Astrocyte (in vitro differentiated cells and primary cell): ENCODE results near the gene CNFN. TPM values are rescaled to one million over a fixed set of nuclear protein-coding genes. Genes with fewer than 3 reads are reported as not detected.

Source experiments
- DNase-seq: peaks from one replicate; pipeline ENCODE4 v3.0.0-alpha.2; 2010; ENCODE audit warnings: low read depth
- FAIRE-seq: peaks from 2 replicates; lab custom pipeline; 2011; peaks lifted over from hg19 to GRCh38; lab: Jason Lieb, UNC
- H2AFZ ChIP-seq: 2 replicates; pipeline ENCODE4 v1.6.0; 2012; ENCODE audit warnings: low read depth, low read length, inconsistent platforms
- H3K27ac ChIP-seq: 2 replicates; pipeline ENCODE4 v1.5.1; 2011; ENCODE audit warnings: low read depth, low read length, inconsistent platforms
- H3K27me3 ChIP-seq: 2 replicates; pipeline ENCODE4 v1.6.0; 2011; ENCODE audit warnings: low read length, inconsistent platforms; ENCODE audit not compliant: insufficient read depth
- H3K36me3 ChIP-seq: 2 replicates; pipeline ENCODE4 v1.5.1; 2011; ENCODE audit warnings: low read length, inconsistent platforms; ENCODE audit not compliant: insufficient read depth
- H3K4me1 ChIP-seq: 2 replicates; pipeline ENCODE4 v1.5.1; 2011; ENCODE audit warnings: low read length, inconsistent platforms; ENCODE audit not compliant: insufficient read depth
- H3K4me2 ChIP-seq: 2 replicates; pipeline ENCODE4 v1.6.0; 2012; ENCODE audit warnings: low read length, inconsistent platforms
- H3K4me3 ChIP-seq: 2 replicates; pipeline ENCODE4 v1.5.1; 2011; ENCODE audit warnings: low read depth, mild to moderate bottlenecking, low read length, inconsistent platforms; ENCODE audit not compliant: insufficient read depth
- H3K79me2 ChIP-seq: 2 replicates; pipeline ENCODE4 v1.6.0; 2012; ENCODE audit warnings: mild to moderate bottlenecking, low read length, inconsistent platforms; ENCODE audit not compliant: insufficient read depth
- H3K9ac ChIP-seq: 2 replicates; pipeline ENCODE4 v1.6.0; 2012; ENCODE audit warnings: mild to moderate bottlenecking, low read length, inconsistent platforms
- H3K9me3 ChIP-seq: 2 replicates; pipeline ENCODE4 v1.5.1; 2012; ENCODE audit warnings: low read depth, mild to moderate bottlenecking, low read length, inconsistent platforms; ENCODE audit not compliant: insufficient read depth
- H4K20me1 ChIP-seq: 2 replicates; pipeline ENCODE4 v1.6.0; 2012; ENCODE audit warnings: low read length, inconsistent platforms; ENCODE audit not compliant: insufficient read depth
- H3K27ac Mint-ChIP-seq: one replicate; pipeline ENCODE4 v1.8.0; 2021; ENCODE audit warnings: mild to moderate bottlenecking, mixed read lengths; ENCODE audit not compliant: unreplicated experiment
- H3K27me3 Mint-ChIP-seq: one replicate; pipeline ENCODE4 v1.8.0; 2021; ENCODE audit warnings: low read depth, mixed read lengths; ENCODE audit not compliant: unreplicated experiment
- H3K36me3 Mint-ChIP-seq: one replicate; pipeline ENCODE4 v1.8.0; 2021; ENCODE audit warnings: low read depth, mixed read lengths; ENCODE audit not compliant: unreplicated experiment
- H3K4me1 Mint-ChIP-seq: one replicate; pipeline ENCODE4 v1.8.0; 2021; ENCODE audit warnings: low read depth, mixed read lengths; ENCODE audit not compliant: unreplicated experiment
- H3K4me3 Mint-ChIP-seq: one replicate; pipeline ENCODE4 v1.8.0; 2021; ENCODE audit warnings: mild to moderate bottlenecking, moderate library complexity, mixed read lengths; ENCODE audit not compliant: unreplicated experiment
- H3K9me3 Mint-ChIP-seq: one replicate; pipeline ENCODE4 v1.8.0; 2021; ENCODE audit warnings: mild to moderate bottlenecking, mixed read lengths; ENCODE audit not compliant: unreplicated experiment
- CTCF ChIP-seq: IDR thresholded peaks from 2 replicates; pipeline ENCODE4 v1.5.1; 2011; ENCODE audit warnings: low read depth, mild to moderate bottlenecking, inconsistent platforms, low read length, moderate library complexity; ENCODE audit not compliant: insufficient read depth
- EZH2 ChIP-seq: IDR thresholded peaks from 2 replicates; pipeline ENCODE4 v1.6.1; 2012; ENCODE audit warnings: mild to moderate bottlenecking, low read length, inconsistent platforms; ENCODE audit not compliant: insufficient read depth
- total RNA-seq: library from RNA; stranded (reverse); gene quantifications from 2 replicates; pipeline ENCODE4 v1.2.1, GENCODE V29; 2021

Gene CNFN
- total RNA-seq, 1 donor from 2014 or later: 0.61 TPM

- H3K27ac ChIP-seq: no peak overlapping the region
- no peak for DNase-seq
- peaks cover 3% of the 10 kb centered on the region for H3K79me2 ChIP-seq
- H3K4me3 Mint-ChIP-seq: no peak overlapping the region
- peaks cover 19% of the 10 kb centered on the region for H3K27me3 Mint-ChIP-seq
- no peak for FAIRE-seq
- no peaks in the 10 kb centered on the region for H3K36me3 Mint-ChIP-seq
- no peaks in the 10 kb centered on the region for H3K9me3 Mint-ChIP-seq
- peaks cover 11% of the 10 kb centered on the region for H3K4me1 ChIP-seq
- peaks cover 10% of the 10 kb centered on the region for H3K4me1 Mint-ChIP-seq
- H3K4me2 ChIP-seq: no peak overlapping the region
- no peaks in the 10 kb centered on the region for H3K9me3 ChIP-seq
- no peak for TF ChIP-seq EZH2
- H3K27ac Mint-ChIP-seq: no peak overlapping the region
- H2AFZ ChIP-seq: no peak overlapping the region
- H3K4me3 ChIP-seq: no peak overlapping the region
- peaks cover 8% of the 10 kb centered on the region for H3K27me3 ChIP-seq
- H3K36me3 ChIP-seq: no peaks in the 10 kb centered on the region
- no peaks in the 10 kb centered on the region for H4K20me1 ChIP-seq
- H3K9ac ChIP-seq: no peak overlapping the region
Observed at GRCh38 chr19:42394751-42395150, 4.7 kb upstream of the CNFN start.

GRCh38 chr19:42392165-42392564, 2.1 kb upstream of the CNFN start:
- Mint-ChIP-seq H3K27ac (no peak overlapping the region), H3K4me1 (peaks cover 2% of the 10 kb centered on the region), H3K4me3 (no peak overlapping the region), H3K27me3 (peaks cover 21% of the 10 kb centered on the region), H3K9me3 (peaks cover 2% of the 10 kb centered on the region), H3K36me3 (no peaks in the 10 kb centered on the region)
- TF ChIP-seq EZH2: no peak
- TF ChIP-seq CTCF: no peak
- Histone ChIP-seq H3K9ac (no peak overlapping the region), H3K9me3 (no peaks in the 10 kb centered on the region), H3K4me1 (peaks cover 4% of the 10 kb centered on the region), H4K20me1 (no peaks in the 10 kb centered on the region), H3K27me3 (peaks cover 12% of the 10 kb centered on the region), H2AFZ (no peak overlapping the region), H3K4me2 (no peak overlapping the region), H3K4me3 (no peak overlapping the region), H3K27ac (no peak overlapping the region), H3K79me2 (no peaks in the 10 kb centered on the region), H3K36me3 (no peaks in the 10 kb centered on the region)
- FAIRE-seq (no peak), DNase-seq (no peak)

GRCh38 chr19:42388851-42389489, 1.1 kb downstream of the CNFN start:
- Mint-ChIP-seq H3K4me3 (no peak overlapping the region), H3K27ac (no peak overlapping the region), H3K9me3 (peaks cover 2% of the 10 kb centered on the region), H3K4me1 (no peaks in the 10 kb centered on the region), H3K36me3 (no peaks in the 10 kb centered on the region), H3K27me3 (peaks cover 23% of the 10 kb centered on the region)
- no peaks in the 10 kb centered on the region for H4K20me1 ChIP-seq
- no peaks in the 10 kb centered on the region for H3K4me1 ChIP-seq
- FAIRE-seq (no peak), DNase-seq (no peak)
- no peak overlapping the region for H3K4me3 ChIP-seq
- no peaks in the 10 kb centered on the region for H3K79me2 ChIP-seq
- no peaks in the 10 kb centered on the region for H3K36me3 ChIP-seq
- no peak overlapping the region for H3K4me2 ChIP-seq
- TF ChIP-seq EZH2: no peak
- no peak for TF ChIP-seq CTCF
- H3K9me3 ChIP-seq: no peaks in the 10 kb centered on the region
- H3K9ac ChIP-seq: no peak overlapping the region
- no peak overlapping the region for H3K27ac ChIP-seq
- H3K27me3 ChIP-seq: peaks cover 12% of the 10 kb centered on the region
- H2AFZ ChIP-seq: no peak overlapping the region
